AG04450 (cell line): ENCODE results near the gene SOBP. TPM values are rescaled to one million over a fixed set of nuclear protein-coding genes. Genes with fewer than 3 reads are reported as not detected.

Experiments
- CTCF ChIA-PET: fragments of 300-600, 350-600 bp; formaldehyde crosslinking; extraction: SDS; loops from one replicate; lab custom pipeline; 2022; ENCODE audit warnings: antibody characterized with exemption, inconsistent platforms; lab: Charles Lee
- POLR2A ChIA-PET: fragments of 350-600 bp; formaldehyde crosslinking; extraction: SDS; loops from one replicate; lab custom pipeline; 2021; ENCODE audit warnings: antibody characterized with exemption, inconsistent platforms; lab: Yijun Ruan, JAX
- DNase-seq: peaks from one replicate; pipeline ENCODE4 v3.0.0-alpha.2; 2011; ENCODE audit warnings: low read depth, low spot score
- H3K27ac ChIP-seq: one replicate; pipeline ENCODE4 v1.5.1; 2012; ENCODE audit warnings: low read depth, low read length, control low read depth
- H3K27me3 ChIP-seq: one replicate; pipeline ENCODE4 v1.6.0; 2012; ENCODE audit warnings: low read length; ENCODE audit not compliant: control insufficient read depth, insufficient read depth
- H3K4me3 ChIP-seq: 2 replicates; pipeline ENCODE4 v1.5.1; 2011; ENCODE audit warnings: mild to moderate bottlenecking, low read depth, low read length, control low read depth
- H3K9me3 ChIP-seq: 2 replicates; pipeline ENCODE4 v1.5.1; 2012; ENCODE audit warnings: low read length; ENCODE audit not compliant: control insufficient read depth, insufficient read depth
- polyA plus RNA-seq: library from polyadenylated mRNA; depleted of rRNA; stranded (reverse); fragments of >200 nt; gene quantifications from 2 replicates; pipeline ENCODE4 v1.2.3, GENCODE V29; 2011
- TF ChIP-seq, protein P1 (sequence below): IDR thresholded peaks from 2 replicates; pipeline ENCODE4 v1.5.1; 2011; ENCODE audit warnings: low read depth, low read length, control low read depth, inconsistent platforms

Gene SOBP
- polyA plus RNA-seq, 1 experiment: 0.76 TPM

DNA sequence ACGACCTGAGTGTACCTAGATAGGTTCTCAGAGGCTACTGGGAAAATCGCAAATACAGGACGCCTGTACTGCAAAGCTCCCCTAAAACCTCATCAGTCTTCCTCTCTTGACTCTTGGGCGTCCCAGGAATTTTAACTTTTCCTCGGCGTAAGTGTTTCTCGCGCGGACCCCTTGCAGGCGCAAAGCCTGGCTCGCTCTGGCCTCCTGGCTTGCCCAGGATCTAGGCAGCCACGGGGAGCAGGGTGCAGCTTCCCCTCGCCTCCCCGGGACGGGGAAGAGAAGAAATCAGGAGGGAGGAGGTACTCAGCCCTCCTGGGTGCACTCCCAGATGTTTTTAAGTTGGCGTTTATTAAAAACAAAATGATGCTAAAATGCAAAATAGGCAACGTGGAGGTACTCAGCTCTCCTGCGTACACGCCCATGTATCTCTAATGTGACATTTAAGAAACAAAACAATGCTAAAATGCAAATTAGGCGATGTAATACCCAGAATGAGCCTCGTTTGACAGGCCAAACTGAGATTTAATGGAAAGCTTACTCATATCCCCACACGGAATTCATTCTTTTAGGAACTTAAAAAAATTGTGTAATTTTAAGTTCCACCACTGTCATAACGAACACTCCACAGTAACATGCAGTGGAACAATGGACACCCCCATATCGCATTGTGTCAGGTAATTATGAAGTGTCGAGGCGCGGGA is 1.6 kb upstream of the SOBP start:
- Histone ChIP-seq H3K27ac (no peak overlapping the region), H3K4me3 (peak overlapping the region; percentile 76), H3K27me3 (peaks cover 19% of the 10 kb centered on the region), H3K9me3 (no peaks in the 10 kb centered on the region; the same call in 1 of the 2 replicates)
- CTCF ChIA-PET: interaction anchor here (0.8 to 1.7 kb wide), 4 partner anchors 9 to 360 kb away, joined by 3 to 5 read pairs (median 4); no protein-coding TSS in a partner anchor
- TF ChIP-seq, protein P1, sequence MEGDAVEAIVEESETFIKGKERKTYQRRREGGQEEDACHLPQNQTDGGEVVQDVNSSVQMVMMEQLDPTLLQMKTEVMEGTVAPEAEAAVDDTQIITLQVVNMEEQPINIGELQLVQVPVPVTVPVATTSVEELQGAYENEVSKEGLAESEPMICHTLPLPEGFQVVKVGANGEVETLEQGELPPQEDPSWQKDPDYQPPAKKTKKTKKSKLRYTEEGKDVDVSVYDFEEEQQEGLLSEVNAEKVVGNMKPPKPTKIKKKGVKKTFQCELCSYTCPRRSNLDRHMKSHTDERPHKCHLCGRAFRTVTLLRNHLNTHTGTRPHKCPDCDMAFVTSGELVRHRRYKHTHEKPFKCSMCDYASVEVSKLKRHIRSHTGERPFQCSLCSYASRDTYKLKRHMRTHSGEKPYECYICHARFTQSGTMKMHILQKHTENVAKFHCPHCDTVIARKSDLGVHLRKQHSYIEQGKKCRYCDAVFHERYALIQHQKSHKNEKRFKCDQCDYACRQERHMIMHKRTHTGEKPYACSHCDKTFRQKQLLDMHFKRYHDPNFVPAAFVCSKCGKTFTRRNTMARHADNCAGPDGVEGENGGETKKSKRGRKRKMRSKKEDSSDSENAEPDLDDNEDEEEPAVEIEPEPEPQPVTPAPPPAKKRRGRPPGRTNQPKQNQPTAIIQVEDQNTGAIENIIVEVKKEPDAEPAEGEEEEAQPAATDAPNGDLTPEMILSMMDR: no peak
- no peak for DNase-seq
- POLR2A ChIA-PET: interaction anchor here (1.9 kb wide), 1 partner anchor 29 kb away, joined by 10 read pairs; the partner anchor contains the start of gene PDSS2

DNA sequence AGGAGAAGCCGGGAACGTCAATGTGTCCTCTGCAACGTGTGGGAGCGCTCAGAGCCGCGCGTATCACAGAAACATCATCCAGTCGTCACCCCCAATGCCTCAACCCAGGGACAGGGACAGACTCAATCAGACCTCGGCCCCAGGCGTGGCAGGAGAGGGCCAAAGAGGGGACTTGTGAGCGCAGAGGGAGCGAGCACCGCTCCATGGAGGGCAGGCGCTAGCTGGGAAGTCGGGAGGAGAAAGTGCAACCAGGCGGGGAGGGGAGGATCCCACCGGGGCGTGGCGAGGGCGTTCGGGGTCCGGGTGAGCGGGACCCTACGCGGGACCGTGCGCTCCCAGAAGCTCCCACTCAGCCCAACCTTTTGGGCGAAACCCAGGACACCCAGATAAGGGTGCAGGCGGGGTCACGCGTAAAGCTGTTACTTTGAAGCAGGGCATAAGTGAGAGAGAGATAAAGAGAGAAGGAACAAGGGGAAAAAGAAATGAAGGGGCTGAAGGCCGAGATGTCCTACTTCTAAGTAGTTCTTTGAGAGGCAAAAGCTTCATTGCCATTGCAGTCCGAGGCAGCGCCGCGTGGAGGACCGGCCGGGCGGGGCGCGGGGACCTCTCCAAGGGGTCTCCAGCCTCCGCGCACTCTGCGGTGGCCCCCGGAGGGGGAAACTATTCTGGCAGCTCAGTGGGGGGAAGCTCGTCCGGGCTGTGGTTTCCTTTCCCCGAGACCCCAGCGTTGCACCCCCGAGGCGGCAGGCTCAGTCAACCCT is 862 bp upstream of the SOBP start:
- no peak for DNase-seq
- peaks cover 19% of the 10 kb centered on the region for H3K27me3 ChIP-seq
- ChIA-PET POLR2A (interaction anchor here (0.6 to 1.9 kb wide), 2 partner anchors 30 to 51 kb away, joined by 8 to 10 read pairs; partner anchors contain the start of gene PDSS2), CTCF (interaction anchor here (0.6 to 1.7 kb wide), 5 partner anchors 10 to 360 kb away, joined by 3 to 5 read pairs (median 4); no protein-coding TSS in a partner anchor)
- peak overlapping the region; percentile 76 for H3K4me3 ChIP-seq
- TF ChIP-seq, protein P1: no peak
- H3K9me3 ChIP-seq: no peaks in the 10 kb centered on the region; the same call in 1 of the 2 replicates
- no peak overlapping the region for H3K27ac ChIP-seq

DNA sequence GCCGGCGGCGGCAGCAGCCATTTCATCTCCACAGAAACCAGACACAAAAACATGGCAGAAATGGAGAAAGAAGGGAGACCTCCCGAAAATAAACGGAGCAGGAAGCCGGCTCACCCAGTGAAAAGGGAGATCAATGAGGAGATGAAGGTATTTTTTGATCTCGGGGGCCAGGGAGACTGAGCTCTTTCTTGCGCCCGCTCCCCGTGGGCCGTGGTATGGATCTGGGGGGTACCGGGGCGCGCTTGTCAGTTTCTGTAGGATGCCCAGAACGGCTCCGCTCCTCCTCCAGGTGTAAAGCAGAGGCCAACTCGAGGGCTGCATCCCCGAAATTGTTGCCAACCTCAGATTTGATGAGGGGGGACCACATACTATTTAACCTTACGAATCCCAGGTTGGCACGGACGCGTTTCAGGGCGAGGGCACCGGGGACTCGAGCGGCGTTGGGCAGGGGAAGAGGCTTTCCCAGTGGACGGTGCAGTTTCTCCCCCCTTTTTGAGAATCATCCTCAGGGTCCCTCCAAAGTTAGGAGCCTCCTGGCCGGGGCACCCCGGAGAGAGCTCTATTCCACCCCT is 735 bp downstream of the SOBP start:
- Histone ChIP-seq H3K9me3 (no peaks in the 10 kb centered on the region; the same call in 1 of the 2 replicates), H3K4me3 (peak overlapping the region; percentile 76), H3K27me3 (peaks cover 13% of the 10 kb centered on the region), H3K27ac (no peak overlapping the region)
- ChIA-PET POLR2A (interaction anchor here (1.4 kb wide), 1 partner anchor 32 kb away, joined by 3 read pairs; no protein-coding TSS in a partner anchor), CTCF (interaction anchor here (1.8 kb wide), 1 partner anchor 173 kb away, joined by 6 read pairs; no protein-coding TSS in a partner anchor)
- TF ChIP-seq, protein P1: no peak
- no peak for DNase-seq

DNA sequence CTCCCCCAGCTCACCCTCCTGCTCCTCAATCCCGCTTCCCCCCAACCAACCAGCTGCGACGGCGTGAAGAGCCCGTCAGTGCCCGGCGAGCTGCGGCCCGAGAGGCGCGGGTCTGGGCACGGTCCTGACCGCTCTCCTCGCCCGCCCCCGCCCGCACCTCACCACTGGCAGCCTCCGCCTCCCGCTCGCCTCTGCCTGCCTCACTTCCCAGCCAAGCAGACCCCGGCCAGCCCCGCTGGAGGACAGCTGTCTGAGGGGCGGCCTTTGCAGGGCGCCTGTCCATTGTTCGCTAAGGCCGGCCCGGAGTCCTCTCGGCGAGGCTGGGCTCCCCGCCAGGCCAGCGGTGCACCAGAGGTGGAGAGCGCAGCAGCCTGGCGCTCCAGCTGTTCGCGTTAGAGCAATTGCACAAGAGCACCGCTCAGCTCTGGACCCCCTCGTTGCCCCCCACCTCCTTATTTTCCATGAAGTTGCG is 1.3 kb downstream of the SOBP start:
- H3K27ac ChIP-seq: no peak overlapping the region
- peak overlapping the region; percentile 76 for H3K4me3 ChIP-seq
- peaks cover 13% of the 10 kb centered on the region for H3K27me3 ChIP-seq
- DNase-seq: no peak
- ChIA-PET CTCF (interaction anchor here (1.5 to 1.8 kb wide), 2 partner anchors 32 to 173 kb away, joined by 3 to 6 read pairs; partner anchors contain the start of gene PDSS2), POLR2A (interaction anchor here (1.4 kb wide), 1 partner anchor 32 kb away, joined by 3 read pairs; no protein-coding TSS in a partner anchor)
- TF ChIP-seq, protein P1: no peak
- H3K9me3 ChIP-seq: no peaks in the 10 kb centered on the region; the same call in 1 of the 2 replicates
